H9 (cell line): ENCODE results near the gene CDC40. TPM values are rescaled to one million over a fixed set of nuclear protein-coding genes. Genes with fewer than 3 reads are reported as not detected.

Experiments
- DNase-seq: peaks from one replicate; pipeline ENCODE4 v3.0.0-alpha.2; 2017
- H2AFZ ChIP-seq: one replicate; pipeline ENCODE4 v1.6.1; 2013; ENCODE audit warnings: mild to moderate bottlenecking, low read length, control low read depth, moderate library complexity
- H2AK5ac ChIP-seq: 2 replicates; pipeline ENCODE4 v1.6.1; 2013; ENCODE audit warnings: low read length, control low read depth, mixed read lengths; ENCODE audit not compliant: insufficient read length
- H2BK120ac ChIP-seq: one replicate; pipeline ENCODE4 v1.6.1; 2013; ENCODE audit warnings: low read depth, mild to moderate bottlenecking, low read length, control low read depth, inconsistent platforms; ENCODE audit not compliant: poor library complexity, severe bottlenecking
- H2BK12ac ChIP-seq: 2 replicates; pipeline ENCODE4 v1.6.1; 2013; ENCODE audit warnings: low read length, control low read depth, mixed read lengths, low read depth; ENCODE audit not compliant: insufficient read length
- H2BK15ac ChIP-seq: 2 replicates; pipeline ENCODE4 v1.6.1; 2013; ENCODE audit warnings: low read depth, low read length, control low read depth
- H2BK20ac ChIP-seq: one replicate; pipeline ENCODE4 v1.6.1; 2013; ENCODE audit warnings: low read depth, mild to moderate bottlenecking, low read length, control low read depth, inconsistent platforms; ENCODE audit not compliant: poor library complexity, severe bottlenecking
- H2BK5ac ChIP-seq: 2 replicates; pipeline ENCODE4 v1.6.1; 2013; ENCODE audit warnings: low read length, control low read depth, mixed read lengths; ENCODE audit not compliant: insufficient read length
- H3K14ac ChIP-seq: 2 replicates; pipeline ENCODE4 v1.6.1; 2013; ENCODE audit warnings: low read length, control low read depth; ENCODE audit not compliant: insufficient read depth
- H3K18ac ChIP-seq: 2 replicates; pipeline ENCODE4 v1.6.1; 2013; ENCODE audit warnings: low read depth, mild to moderate bottlenecking, mixed read lengths, low read length, control low read depth; ENCODE audit not compliant: insufficient read length
- H3K23ac ChIP-seq: 2 replicates; pipeline ENCODE4 v1.6.1; 2013; ENCODE audit warnings: low read length, control low read depth, mixed read lengths, low read depth; ENCODE audit not compliant: insufficient read length
- H3K23me2 ChIP-seq: 2 replicates; pipeline ENCODE4 v1.6.1; 2013; ENCODE audit warnings: low read depth, mild to moderate bottlenecking, mixed read lengths, low read length, control low read depth; ENCODE audit not compliant: insufficient read length, poor library complexity, severe bottlenecking
- H3K27ac ChIP-seq: 2 replicates; pipeline ENCODE4 v1.5.1; 2013; ENCODE audit warnings: low read length, control low read depth, mixed read lengths, low read depth; ENCODE audit not compliant: insufficient read length
- H3K27me3 ChIP-seq: 2 replicates; pipeline ENCODE4 v1.6.1; 2013; ENCODE audit warnings: low read length, control low read depth, inconsistent platforms; ENCODE audit not compliant: insufficient read depth
- H3K4ac ChIP-seq: 2 replicates; pipeline ENCODE4 v1.6.1; 2013; ENCODE audit warnings: low read depth, mild to moderate bottlenecking, control low read depth, inconsistent platforms, low read length, moderate library complexity
- H3K4me1 ChIP-seq: 2 replicates; pipeline ENCODE4 v1.6.1; 2013; ENCODE audit warnings: low read length, control low read depth, inconsistent platforms; ENCODE audit not compliant: insufficient read depth
- H3K4me2 ChIP-seq: 2 replicates; pipeline ENCODE4 v1.6.1; 2013; ENCODE audit warnings: low read length, control low read depth, mixed read lengths; ENCODE audit not compliant: insufficient read length, insufficient read depth
- H3K56ac ChIP-seq: 2 replicates; pipeline ENCODE4 v1.6.1; 2013; ENCODE audit warnings: low read depth, mild to moderate bottlenecking, mixed read lengths, low read length, control low read depth; ENCODE audit not compliant: insufficient read length
- H3K79me1 ChIP-seq: 2 replicates; pipeline ENCODE4 v1.6.1; 2013; ENCODE audit warnings: low read depth, mild to moderate bottlenecking, moderate library complexity, low read length, control low read depth, inconsistent platforms; ENCODE audit not compliant: insufficient read depth, poor library complexity, severe bottlenecking
- H3K79me2 ChIP-seq: 2 replicates; pipeline ENCODE4 v1.6.1; 2013; ENCODE audit warnings: low read length, control low read depth, inconsistent platforms; ENCODE audit not compliant: insufficient read depth
- H3K9ac ChIP-seq: 2 replicates; pipeline ENCODE4 v1.6.1; 2013; ENCODE audit warnings: low read length, control low read depth, mixed read lengths; ENCODE audit not compliant: insufficient read length; ENCODE audit errors: extremely low read depth
- H3K9me3 ChIP-seq: one replicate; pipeline ENCODE4 v1.6.1; 2013; ENCODE audit warnings: low read depth, low read length, inconsistent platforms; ENCODE audit not compliant: control insufficient read depth
- H3T11ph ChIP-seq: one replicate; pipeline ENCODE4 v1.6.1; 2013; ENCODE audit warnings: mild to moderate bottlenecking, low read length, control low read depth, inconsistent platforms
- H4K20me1 ChIP-seq: one replicate; pipeline ENCODE4 v1.6.1; 2013; ENCODE audit not compliant: control insufficient read depth, insufficient read length, insufficient read depth
- H4K5ac ChIP-seq: 2 replicates; pipeline ENCODE4 v1.6.1; 2013; ENCODE audit warnings: low read depth, mild to moderate bottlenecking, mixed read lengths, low read length, control low read depth; ENCODE audit not compliant: insufficient read length
- H4K8ac ChIP-seq: replicated peaks from 2 replicates; pipeline ENCODE4 v1.6.1; 2013; ENCODE audit warnings: low read length, control low read depth, mixed read lengths, low read depth; ENCODE audit not compliant: insufficient read length
- H4K91ac ChIP-seq: 2 replicates; pipeline ENCODE4 v1.6.1; 2013; ENCODE audit warnings: low read depth, mild to moderate bottlenecking, moderate library complexity, mixed read lengths, low read length, control low read depth; ENCODE audit not compliant: insufficient read length
- H3K27ac Mint-ChIP-seq, 3 experiments: 2 replicates in 2 of 3; 3 replicates in 1 of 3; pipeline ENCODE4 v1.8.0; 2020 to 2021; ENCODE audit warnings: mixed read lengths in 3 of 3, mild to moderate bottlenecking in 1 of 3, moderate library complexity in 1 of 3
- H3K27me3 Mint-ChIP-seq: 2 replicates; pipeline ENCODE4 v1.8.0; 2021; ENCODE audit warnings: low read depth, mild to moderate bottlenecking, moderate library complexity, mixed read lengths
- H3K36me3 Mint-ChIP-seq, 3 experiments: 2 replicates in 2 of 3; 3 replicates in 1 of 3; pipeline ENCODE4 v1.8.0; 2020 to 2021; ENCODE audit warnings: low read depth in 3 of 3, mixed read lengths in 3 of 3; ENCODE audit not compliant: insufficient read depth in 1 of 3
- H3K4me1 Mint-ChIP-seq, 2 experiments: 2 replicates each; pipeline ENCODE4 v1.8.0; 2020; ENCODE audit warnings: mixed read lengths in 2 of 2
- H3K4me3 Mint-ChIP-seq, 2 experiments: 2 replicates in 1 of 2; 3 replicates in 1 of 2; pipeline ENCODE4 v1.8.0; 2020 to 2021; ENCODE audit warnings: mild to moderate bottlenecking in 2 of 2, mixed read lengths in 2 of 2, moderate library complexity in 1 of 2
- H3K9me3 Mint-ChIP-seq, 2 experiments: 2 replicates in 1 of 2; 3 replicates in 1 of 2; pipeline ENCODE4 v1.8.0; 2020; ENCODE audit warnings: mild to moderate bottlenecking in 2 of 2, mixed read lengths in 2 of 2, moderate library complexity in 1 of 2
- CTCF ChIP-seq: fragments of 200-600 bp; sonication (generic); conservative IDR thresholded peaks from 3 replicates; pipeline ENCODE4 v1.8.0; 2021; ENCODE audit warnings: antibody characterized with exemption, mild to moderate bottlenecking
- WGBS: extraction: QIAGEN DNeasy Blood & Tissue Kit; methylation state at CpG from one replicate; pipeline ENCODE4 v1.1.7; 2013; ENCODE audit warnings: missing lambda C conversion rate, low lambda C conversion rate, mixed read lengths; ENCODE audit not compliant: insufficient read length; ENCODE audit errors: extremely low coverage; 5-methylcytosine and 5-hydroxymethylcytosine counted together
- total RNA-seq: library from RNA; stranded (reverse); gene quantifications from 2 replicates; pipeline ENCODE4 v1.2.1, GENCODE V29; 2021

Gene CDC40
- total RNA-seq, 1 experiment from 2014 or later = 23.5 TPM

GRCh38 chr6:110270165-110270564 lies 89.9 kb downstream of the CDC40 start:
- Histone ChIP-seq H4K91ac (no peak overlapping the region), H4K8ac (no peak overlapping the region), H3K79me1 (no peaks in the 10 kb centered on the region), H3K79me2 (no peaks in the 10 kb centered on the region), H3T11ph (peak overlapping the region; percentile 95), H3K18ac (peak overlapping the region; percentile 81), H3K56ac (no peak overlapping the region), H3K4me1 (no peaks in the 10 kb centered on the region; the same call in 1 of the 2 replicates), H3K27me3 (no peaks in the 10 kb centered on the region), H3K27ac (peak overlapping the region; percentile 44), H3K4ac (no peak overlapping the region; the same call in 1 of the 2 replicates), H2BK12ac (no peak overlapping the region), H3K14ac (peak overlapping the region; percentile 78; the same call in 1 of the 2 replicates), H2BK5ac (no peak overlapping the region), H4K5ac (peak overlapping the region; percentile 44), H3K23ac (no peak overlapping the region), H2AK5ac (no peak overlapping the region), H4K20me1 (no peaks in the 10 kb centered on the region), H2BK20ac (no peak overlapping the region), H2BK15ac (no peak overlapping the region), H2BK120ac (no peak overlapping the region), H3K9me3 (no peaks in the 10 kb centered on the region), H3K23me2 (no peaks in the 10 kb centered on the region), H3K9ac (no peak overlapping the region), H3K4me2 (peak overlapping the region; percentile 12), H2AFZ (peak overlapping the region; percentile 77)
- Mint-ChIP-seq H3K9me3 (peaks cover 0 to 5% of the 10 kb centered on the region in 2 experiments; a peak in 2 of 5 replicates), H3K27me3 (no peaks in the 10 kb centered on the region), H3K4me1 (peaks cover 25 to 34% of the 10 kb centered on the region in 2 experiments), H3K4me3 (peak overlapping the region in 1 of 2 experiments; percentile 1; a peak in 1 of 5 replicates), H3K27ac (peak overlapping the region; percentile 90 to 94 (median 91); a peak in 6 of 7 replicates), H3K36me3 (no peaks in the 10 kb centered on the region)
- TF ChIP-seq CTCF = no peak
- no CpG with 5 or more reads among the region's 4 CpGs for WGBS
- peak; percentile 55 for DNase-seq
